Activated naive CD8-positive, alpha-beta T cell treated with anti-CD3 and anti-CD28 coated beads, Interleukin-2, amount 50 U/mL, for 24 hours (primary cell): ENCODE results near the gene EFEMP1.

Source experiments
- ATAC-seq: fragments of 150-1000 bp; cut with Tn5 transposase; one replicate; pipeline ENCODE4 v1.10.0; 2021
- DNase-seq: peaks from one replicate; pipeline ENCODE4 v3.0.0; 2021
- H3K27ac Mint-ChIP-seq: one replicate; pipeline ENCODE4 v1.8.0; 2021; ENCODE audit warnings: mild to moderate bottlenecking, mixed read lengths
- H3K27me3 Mint-ChIP-seq: one replicate; pipeline ENCODE4 v1.8.0; 2021; ENCODE audit warnings: mixed read lengths
- H3K36me3 Mint-ChIP-seq: one replicate; pipeline ENCODE4 v1.8.0; 2021; ENCODE audit warnings: low read depth, mixed read lengths
- H3K4me1 Mint-ChIP-seq: one replicate; pipeline ENCODE4 v1.8.0; 2021; ENCODE audit warnings: mixed read lengths
- H3K4me3 Mint-ChIP-seq: one replicate; pipeline ENCODE4 v1.8.0; 2021; ENCODE audit warnings: mild to moderate bottlenecking, moderate library complexity, mixed read lengths
- H3K9me3 Mint-ChIP-seq: one replicate; pipeline ENCODE4 v1.8.0; 2021; ENCODE audit warnings: mixed read lengths

EFEMP1 gene

GRCh38 chr2:55824551-55825096, 99.0 kb downstream of the EFEMP1 start:
- H3K9me3 Mint-ChIP-seq = no peaks in the 10 kb centered on the region
- no peaks in the 10 kb centered on the region for H3K27me3 Mint-ChIP-seq
- H3K4me3 Mint-ChIP-seq = no peak overlapping the region
- H3K27ac Mint-ChIP-seq = no peak overlapping the region
- DNase-seq = no peak
- no peak for ATAC-seq
- no peaks in the 10 kb centered on the region for H3K36me3 Mint-ChIP-seq
- H3K4me1 Mint-ChIP-seq = no peaks in the 10 kb centered on the region
